ENCODE data around the gene VEGFC.

GRCh38 chr4:176830971-176831370, 38.2 kb upstream of the VEGFC start:
- TF ChIP-seq CTCF (IDR thresholded peaks at IDR 0.05) (no peak), POLR2A (IDR thresholded peaks at IDR 0.05) (no peak)
